Hematopoietic multipotent progenitor cell treated with erythropoietin and hydrocortisone succinate and interleukin-3 and kit ligand, for 6 days (in vitro differentiated cells): ENCODE results near the gene PPP2R2C.

Source experiments
- DNase-seq: peaks from one replicate; pipeline ENCODE4 v3.0.0-alpha.2; 2015

Gene PPP2R2C

DNA sequence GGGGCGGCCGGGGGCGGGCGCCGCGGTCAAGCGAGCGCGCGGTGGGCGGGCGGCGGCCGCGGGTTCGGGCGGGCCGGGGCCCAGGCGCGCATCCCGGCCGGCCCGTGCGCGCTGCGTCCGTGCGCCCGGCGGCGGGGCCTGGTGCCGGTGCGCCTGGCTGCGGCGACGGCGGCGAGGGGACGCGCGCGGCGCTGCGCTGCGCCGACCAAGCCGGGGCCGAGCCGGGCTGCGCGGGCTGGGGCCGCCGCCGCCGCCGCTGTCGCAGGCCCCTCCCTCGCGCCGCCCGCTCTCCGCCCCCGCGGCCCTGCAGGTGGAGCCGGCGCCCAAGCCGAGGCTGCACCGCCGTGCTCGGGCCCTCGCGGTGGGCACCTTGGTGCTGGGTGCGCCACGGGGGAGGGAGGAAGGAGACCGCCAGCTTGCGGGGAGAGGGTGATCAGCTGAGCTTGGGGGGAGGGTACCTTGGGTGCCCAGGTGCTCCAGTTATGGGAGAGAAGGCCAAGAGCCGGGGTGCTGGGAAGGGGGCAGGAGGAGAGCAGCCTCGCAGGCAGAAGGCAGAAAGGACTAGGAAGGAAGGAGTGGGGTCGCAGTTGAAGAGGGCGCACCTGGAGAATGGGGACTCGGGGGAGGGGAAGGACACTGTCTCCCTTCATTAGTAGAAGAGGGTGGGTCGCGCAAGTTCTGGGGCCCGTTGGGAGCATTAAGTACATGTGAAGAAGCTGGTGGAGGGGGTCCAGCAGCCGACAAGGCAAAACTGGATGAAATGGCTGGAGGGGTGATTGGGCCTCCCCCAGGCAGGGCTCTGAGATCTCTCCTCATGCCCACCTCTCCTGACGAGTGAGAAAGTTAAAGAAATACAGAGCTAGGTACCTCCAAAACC lies at the start of gene PPP2R2C:
TSS of gene PPP2R2C (minus strand) at position 228 of the 877 bp plus-strand sequence. CDS start 385 bp downstream, outside the sequence.
- no peak for DNase-seq

GRCh38 chr4:6520978-6521377 lies 48.6 kb upstream of the PPP2R2C start:
- DNase-seq, result no peak

GRCh38 chr4:6520051-6520636 lies 47.7 kb upstream of the PPP2R2C start:
- no peak for DNase-seq

- no peak for DNase-seq
Measured at GRCh38 chr4:6517171-6517570, 44.8 kb upstream of the PPP2R2C start.

GRCh38 chr4:6516762-6517161 lies 44.3 kb upstream of the PPP2R2C start:
- no peak for DNase-seq

GRCh38 chr4:6516281-6516680 lies 43.9 kb upstream of the PPP2R2C start:
- DNase-seq, result no peak

GRCh38 chr4:6513678-6514077 lies 41.3 kb upstream of the PPP2R2C start:
- no peak for DNase-seq

DNA sequence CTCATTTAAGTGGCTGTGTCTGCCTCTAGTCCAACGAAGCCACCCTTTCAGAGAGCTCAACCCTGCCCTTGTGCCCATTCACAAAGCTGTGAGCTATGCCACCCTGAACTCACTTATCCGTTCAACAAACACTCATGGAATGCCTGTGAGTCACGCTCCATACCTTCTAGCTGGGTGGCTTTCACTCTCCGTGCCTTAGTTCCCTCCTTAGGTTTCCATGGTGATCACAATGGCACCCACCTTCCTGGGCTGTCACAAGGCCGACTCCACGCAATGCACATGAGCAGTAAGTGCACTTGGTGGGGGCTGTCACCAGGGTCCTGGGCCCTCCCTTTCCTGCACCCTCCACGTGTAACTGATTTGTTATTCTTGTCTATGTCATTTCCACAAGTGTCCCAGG lies 37.2 kb upstream of the PPP2R2C start:
- DNase-seq, result no peak

DNA sequence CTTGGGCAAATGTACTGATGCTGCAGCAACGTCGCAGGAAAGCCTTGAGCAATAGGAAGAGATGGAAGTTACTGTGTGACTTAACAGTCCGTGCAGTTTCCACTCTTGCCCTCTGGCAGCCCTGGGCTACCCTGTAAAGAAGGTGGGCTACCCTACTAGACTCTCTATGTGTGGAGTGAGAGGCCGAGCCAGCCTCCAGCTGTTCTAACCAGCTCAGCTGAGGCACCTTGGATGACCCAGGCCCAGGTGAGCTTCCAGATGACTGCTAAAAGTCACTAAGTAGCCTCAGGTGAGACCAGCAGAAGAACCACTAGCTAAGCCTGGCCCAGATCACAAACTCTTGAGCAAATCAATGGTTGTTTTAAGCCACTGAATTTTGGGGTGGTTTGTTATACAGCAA lies 34.9 kb upstream of the PPP2R2C start:
- no peak for DNase-seq

- DNase-seq, result no peak
Measured at GRCh38 chr4:6506616-6507140, 34.3 kb upstream of the PPP2R2C start.

DNA sequence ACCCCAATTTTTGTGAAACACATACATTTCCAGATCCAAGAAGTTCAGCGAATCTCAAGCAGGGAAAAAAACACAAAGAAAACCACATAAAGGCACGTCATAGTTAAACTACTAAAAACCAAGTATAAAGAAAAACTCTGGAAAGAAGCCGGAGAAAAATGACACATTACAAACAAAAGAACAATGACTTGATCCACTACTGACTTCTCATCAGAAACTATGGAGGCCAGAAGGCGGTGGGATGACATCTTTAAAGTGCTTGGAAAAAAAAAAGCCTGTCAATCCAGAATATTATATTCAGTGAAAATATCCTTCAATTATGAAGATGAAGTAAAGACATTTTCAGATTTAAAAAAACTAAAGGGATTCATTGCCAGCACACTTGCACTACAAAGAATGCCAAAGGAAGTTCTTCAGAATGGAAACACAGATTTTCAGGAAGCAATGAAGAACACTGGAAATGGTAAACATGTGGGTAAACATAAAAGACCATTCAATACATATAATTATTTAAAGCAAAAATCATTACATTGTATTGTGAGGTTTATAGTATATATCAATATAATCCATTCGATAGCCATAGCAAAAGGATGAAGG lies 32.6 kb upstream of the PPP2R2C start:
- peak; percentile 28 for DNase-seq

- no peak for DNase-seq
Measured at GRCh38 chr4:6502747-6503465, 30.5 kb upstream of the PPP2R2C start.

GRCh38 chr4:6502147-6502546 lies 29.7 kb upstream of the PPP2R2C start:
- DNase-seq, result no peak

DNA sequence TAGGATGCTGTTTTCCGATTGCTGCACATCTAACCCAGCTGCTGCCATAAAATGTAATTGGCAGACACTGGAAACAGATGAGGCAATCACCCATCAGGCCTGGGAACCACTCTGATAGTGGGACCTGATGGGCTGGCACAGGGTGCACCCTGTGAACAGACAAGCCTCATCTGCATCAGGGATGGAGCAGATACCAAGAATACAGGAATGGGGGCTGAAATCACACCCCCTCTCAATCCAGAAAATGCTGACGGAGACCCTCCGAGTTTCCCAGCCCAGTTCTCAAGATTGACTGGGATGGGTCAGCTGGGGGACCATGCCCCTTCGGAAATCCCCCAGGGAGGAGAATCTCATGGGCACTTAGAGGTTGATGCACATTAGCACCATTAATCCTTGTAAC lies 28.8 kb upstream of the PPP2R2C start:
- no peak for DNase-seq

GRCh38 chr4:6500481-6501140 lies 28.2 kb upstream of the PPP2R2C start:
- peak; percentile 82 for DNase-seq

GRCh38 chr4:6499238-6499600 lies 26.8 kb upstream of the PPP2R2C start:
- no peak for DNase-seq

- DNase-seq, result no peak
Measured at GRCh38 chr4:6498511-6499237, 26.3 kb upstream of the PPP2R2C start.

GRCh38 chr4:6497796-6498195 lies 25.4 kb upstream of the PPP2R2C start:
- no peak for DNase-seq

DNA sequence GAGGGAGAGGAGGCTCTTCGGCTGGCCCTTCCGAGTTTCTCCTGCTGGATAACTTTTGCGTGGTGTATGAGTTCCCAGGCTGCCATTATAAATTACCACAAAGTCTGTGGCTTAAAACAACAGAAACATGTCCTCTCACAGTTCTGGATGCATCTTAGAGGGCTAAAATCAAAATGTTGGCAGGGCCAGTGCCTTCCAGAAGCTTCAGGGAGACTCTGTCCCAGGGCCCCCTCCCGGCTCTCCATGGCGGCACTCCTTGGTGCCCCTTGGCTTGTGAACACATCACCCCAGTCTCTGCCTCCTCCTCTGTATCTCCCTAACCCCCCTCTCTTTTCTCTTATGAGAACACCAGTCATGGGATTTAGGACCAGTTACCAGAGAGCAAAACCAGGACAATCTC lies 23.3 kb upstream of the PPP2R2C start:
- DNase-seq, result no peak

GRCh38 chr4:6495296-6495590 lies 22.8 kb upstream of the PPP2R2C start:
- DNase-seq, result no peak

DNA sequence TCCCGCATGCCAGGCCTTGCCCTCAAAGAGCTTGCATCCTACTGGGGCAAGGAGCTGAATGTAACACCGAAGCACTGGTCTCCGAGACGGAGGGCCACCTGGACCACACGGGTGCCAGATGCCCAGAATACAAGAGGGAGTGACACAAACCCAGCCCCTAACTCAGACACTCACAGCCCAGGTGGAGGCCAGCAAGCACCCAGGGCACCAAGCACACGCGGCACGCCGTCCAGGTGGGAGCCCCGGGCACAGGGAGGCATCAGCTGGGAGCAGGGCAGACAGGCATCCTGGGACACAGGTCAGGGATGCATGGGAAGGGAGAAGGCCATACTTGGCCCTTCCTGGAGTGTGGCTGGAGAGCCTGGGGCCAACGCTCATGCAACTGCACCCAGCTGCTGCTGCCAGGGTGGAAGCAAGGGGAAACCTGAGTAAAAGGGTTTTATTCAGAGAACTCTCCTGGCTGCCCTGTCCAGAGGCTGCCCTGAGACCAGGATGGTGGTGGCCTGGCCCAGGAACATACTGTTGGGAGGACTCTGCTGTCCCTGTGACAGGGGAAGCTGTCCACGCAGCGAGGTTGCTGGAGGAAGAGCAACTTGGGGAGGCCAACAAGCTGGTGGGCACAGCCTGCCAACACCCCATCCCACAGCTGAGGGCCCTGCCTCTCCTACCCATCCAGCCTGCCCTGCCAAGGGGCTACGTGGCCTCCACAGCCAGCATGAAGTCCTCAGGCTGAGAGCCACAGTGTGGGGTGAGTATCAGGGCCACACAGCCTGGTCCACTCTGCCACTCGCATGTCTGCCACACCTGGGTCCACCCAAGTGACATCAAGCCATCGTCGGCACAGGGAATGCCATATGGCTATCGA lies 22.2 kb upstream of the PPP2R2C start:
- DNase-seq, result no peak
